K562 (cell line): Measurements from ENCODE around the gene AMBP. TPM values are rescaled to one million over a fixed set of nuclear protein-coding genes. Genes with fewer than 3 reads are reported as not detected.

Experiments used
- ATAC-seq: fragments of 200-7000 bp; cut with Tn5 transposase; 3 replicates; pipeline ENCODE4 v1.9.1; 2020; ENCODE audit warnings: moderate library complexity
- BruUV-seq: library from RNA; stranded (reverse); fragments of 400-500 nt; replicated peaks from 2 replicates; lab custom pipeline; 2021; lab: Mats Ljungman, UMichigan
- CTCF ChIA-PET: fragments of 300-600 bp; formaldehyde crosslinking; extraction: SDS; loops from one replicate; lab custom pipeline; 2021; ENCODE audit warnings: low intra/inter-chr PET ratio; lab: Yijun Ruan, JAX
- POLR2A ChIA-PET: fragments of 300-600, 350-650 bp; sonication (Branson Sonifier 250); formaldehyde crosslinking; extraction: SDS; loops from one replicate; lab custom pipeline; 2021; ENCODE audit warnings: antibody characterized with exemption, inconsistent platforms; lab: Yijun Ruan, JAX
- DNase-seq, 4 experiments: peaks; one replicate each; pipeline versions ENCODE4 v3.0.0 to v3.0.0-alpha.2; 2011 to 2018; ENCODE audit warnings: low spot score in 3 of 4, mixed read lengths in 3 of 4; ENCODE audit errors: extremely low read depth in 1 of 4
- FAIRE-seq: peaks from 2 replicates; lab custom pipeline; 2011; peaks lifted over from hg19 to GRCh38; lab: Jason Lieb, UNC
- H2AFZ ChIP-seq: 2 replicates; pipeline ENCODE4 v1.6.0; 2011; ENCODE audit warnings: low read depth, low read length, control low read depth, inconsistent platforms
- H3K27ac ChIP-seq: fragments of 200-600 bp; 3 replicates; pipeline ENCODE4 v1.8.0; 2011; ENCODE audit warnings: low read depth, mild to moderate bottlenecking, control low read depth, inconsistent platforms, low read length, moderate library complexity, mixed read lengths; ENCODE audit errors: extremely low read depth
- H3K27me3 ChIP-seq, 2 experiments: fragments of 300-600 bp in 1 of 2; 2 replicates in 1 of 2; 3 replicates in 1 of 2; pipeline versions ENCODE4 v1.6.0 to v1.8.0; 2011; ENCODE audit warnings: inconsistent platforms in 2 of 2, low read length in 2 of 2, mild to moderate bottlenecking in 1 of 2, mixed read lengths in 1 of 2, moderate library complexity in 1 of 2; ENCODE audit not compliant: control insufficient read depth in 2 of 2, insufficient read depth in 2 of 2
- H3K36me3 ChIP-seq: fragments of 300-600 bp; 3 replicates; pipeline ENCODE4 v1.8.0; 2011; ENCODE audit warnings: mild to moderate bottlenecking, low read length, inconsistent platforms; ENCODE audit not compliant: control insufficient read depth, insufficient read depth
- H3K4me1 ChIP-seq, 2 experiments: fragments of 200-600 bp in 1 of 2; replicated peaks in 1 of 2; 2 replicates in 1 of 2; 3 replicates in 1 of 2; pipeline versions ENCODE4 v1.5.1 to v1.8.0; 2011; ENCODE audit warnings: inconsistent platforms in 2 of 2, low read length in 2 of 2, mild to moderate bottlenecking in 1 of 2, mixed read lengths in 1 of 2, moderate library complexity in 1 of 2; ENCODE audit not compliant: control insufficient read depth in 2 of 2, insufficient read depth in 2 of 2
- H3K4me2 ChIP-seq: 2 replicates; pipeline ENCODE4 v1.6.1; 2011; ENCODE audit warnings: low read length, control low read depth, inconsistent platforms, mixed read lengths; ENCODE audit not compliant: insufficient read depth
- H3K4me3 ChIP-seq: fragments of 200-600 bp; sonication (generic), shearing (Covaris generic); 2 replicates; pipeline ENCODE4 v1.5.1; 2016; ENCODE audit warnings: control low read depth, inconsistent platforms
- H3K79me2 ChIP-seq: fragments of 200-600 bp; 3 replicates; pipeline ENCODE4 v1.8.0; 2011; ENCODE audit warnings: low read length, inconsistent platforms; ENCODE audit not compliant: control insufficient read depth, insufficient read depth
- H3K9ac ChIP-seq, 2 experiments: 2 replicates each; pipeline versions ENCODE4 v1.6.0 to v1.6.1; 2011; ENCODE audit warnings: low read depth in 2 of 2, low read length in 2 of 2, control low read depth in 1 of 2, inconsistent platforms in 1 of 2, mild to moderate bottlenecking in 1 of 2, mixed read lengths in 1 of 2; ENCODE audit not compliant: insufficient read depth in 1 of 2
- H3K9me1 ChIP-seq: one replicate; pipeline ENCODE4 v1.6.0; 2011; ENCODE audit warnings: inconsistent platforms, mild to moderate bottlenecking, low read length, moderate library complexity; ENCODE audit not compliant: control insufficient read depth, insufficient read depth
- H3K9me3 ChIP-seq: replicated peaks from 2 replicates; pipeline ENCODE4 v1.5.1; 2011; ENCODE audit warnings: low read depth, low read length, inconsistent platforms; ENCODE audit not compliant: control insufficient read depth, insufficient read depth
- H4K20me1 ChIP-seq: replicated peaks from 2 replicates; pipeline ENCODE4 v1.6.1; 2011; ENCODE audit warnings: low read length, inconsistent platforms, mixed read lengths; ENCODE audit not compliant: control insufficient read depth, insufficient read depth
- BHLHE40 ChIP-seq: IDR thresholded peaks from 2 replicates; pipeline ENCODE4 v1.6.1; 2011; ENCODE audit warnings: low read length, improper control_type of control experiment
- CBX2 ChIP-seq: fragments of 200-600 bp; sonication (generic); IDR thresholded peaks from one replicate; pipeline ENCODE4 v1.6.1; 2012; ENCODE audit warnings: mild to moderate bottlenecking, low read length, inconsistent platforms; ENCODE audit not compliant: insufficient read depth, poor library complexity, severe bottlenecking
- FUS ChIP-seq: fragments of 200-400 bp; formaldehyde crosslinking; optimal IDR thresholded peaks from 2 replicates; pipeline ENCODE3; 2017; ENCODE audit warnings: low read depth, low read length
- ID3 ChIP-seq, 2 experiments: fragments of 250-450 bp in 1 of 2; fragments of 450-650 bp in 1 of 2; sonication (Bioruptor Pico) in 1 of 2; IDR thresholded peaks; 2 replicates each; pipeline versions ENCODE4 v1.6.1 to v1.8.0; 2016 to 2021; ENCODE audit warnings: mild to moderate bottlenecking in 2 of 2, moderate library complexity in 2 of 2, missing compliant biosample characterization in 1 of 2, missing genetic modification characterization in 1 of 2
- NCOR1 ChIP-seq: fragments of 450-650 bp; IDR thresholded peaks from 2 replicates; pipeline ENCODE4 v1.6.1; 2016; ENCODE audit warnings: mild to moderate bottlenecking, moderate library complexity
- TEAD2 ChIP-seq: fragments of 450-650 bp; IDR thresholded peaks from 2 replicates; pipeline ENCODE4 v1.6.1; 2016; ENCODE audit warnings: missing genetic modification characterization, control low read depth, missing compliant biosample characterization
- XRCC3 ChIP-seq: fragments of 450-650 bp; IDR thresholded peaks from 2 replicates; pipeline ENCODE4 v1.6.1; 2017; ENCODE audit warnings: mild to moderate bottlenecking, moderate library complexity
- ZNF398 ChIP-seq: fragments of 250-450 bp; sonication (Bioruptor Pico); IDR thresholded peaks from 2 replicates; pipeline ENCODE4 v1.8.0; 2021; ENCODE audit warnings: moderate library complexity, mild to moderate bottlenecking, inconsistent platforms
- WGBS: fragments of 100-300 bp; shearing (Covaris generic); methylation state at CpG from one replicate; pipeline ENCODE4 v1.1.6; 2016; ENCODE audit warnings: low coverage, mixed read lengths; ENCODE audit not compliant: insufficient coverage; ENCODE audit errors: missing lambda C conversion rate; 5-methylcytosine and 5-hydroxymethylcytosine counted together
- in situ Hi-C: fragments of 300-500 bp; cut with MboI; formaldehyde crosslinking; loops from 4 replicates; pipeline ENCODE4 v1.15.0; 2018; ENCODE audit warnings: inconsistent platforms, mixed read lengths
- intact Hi-C: fragments of 100-400 bp; cut with micrococcal nuclease; formaldehyde crosslinking; loops from 2 replicates; pipeline ENCODE4 v1.14.2; 2022
- polyA plus RNA-seq, 8 experiments: library from polyadenylated mRNA; depleted of rRNA in 4 of 8; stranded (reverse) in 5 of 8; unstranded in 3 of 8; fragments of >200 nt; fragmentation: Nextera tagmentation in 2 of 8; fragmentation: Illumina TruSeq in 1 of 8; extraction: Ambion mirVana in 2 of 8; extraction: Trizol in 1 of 8; gene quantifications; 2 replicates each; pipeline versions ENCODE4 v1.2.1 to v1.2.3, GENCODE V29; 2011 to 2014; ENCODE audit warnings: inconsistent platforms in 1 of 8, missing spikeins in 1 of 8
- total RNA-seq, 7 experiments: library from RNA; depleted of rRNA in 6 of 7; stranded (reverse); fragments of >200 nt in 6 of 7; fragmentation: Illumina TruSeq in 2 of 7; extraction: Trizol in 2 of 7; gene quantifications; 2 replicates each; pipeline versions ENCODE4 v1.2.1 to v1.2.3, GENCODE V29; 2011 to 2021; ENCODE audit warnings: low replicate concordance in 1 of 7

The AMBP gene
- total and polyA plus RNA-seq, 9 of the 15 experiments (the other 6 are each of a cell fraction or from before 2014, with no cell fraction given) = 1.3 TPM; not detected in 8

GRCh38 chr9:114031948-114032840 lies 45.9 kb downstream of the AMBP start:
- Histone ChIP-seq H3K9me1 (peaks cover 7% of the 10 kb centered on the region), H3K36me3 (peaks cover 4% of the 10 kb centered on the region; the same call in 1 of the 3 replicates), H3K27me3 (no peaks in the 10 kb centered on the region), H3K79me2 (no peaks in the 10 kb centered on the region), H3K27ac (no peak overlapping the region), H3K9ac (no peak overlapping the region), H3K4me1 (peaks cover 0 to 3% of the 10 kb centered on the region in 2 experiments; a peak in 2 of 5 replicates), H4K20me1 (peaks cover 3% of the 10 kb centered on the region; the same call in 1 of the 2 replicates), H3K9me3 (no peaks in the 10 kb centered on the region), H2AFZ (no peak overlapping the region), H3K4me2 (no peak overlapping the region), H3K4me3 (no peak overlapping the region)
- in situ Hi-C loops = no loop called here
- ChIA-PET CTCF (interaction anchor here (0.7 to 1.7 kb wide), 2 partner anchors 13 to 350 kb away, joined by 5 read pairs; no protein-coding TSS in a partner anchor), POLR2A (no interaction called here)
- DNase-seq (no peak), FAIRE-seq (no peak), ATAC-seq (no peak)
- 66% methylated on average over 17 of the region's 19 CpGs for WGBS
- intact Hi-C loops = loop anchor here (5.0 kb wide), 2 partner anchors 225 to 295 kb away; no protein-coding TSS in a partner anchor
- BruUV-seq = no TSS peak
- no peak for TF ChIP-seq ID3 (CRISPR knock-in tag; IDR thresholded peaks at IDR 0.05)
- no peak for TF ChIP-seq ID3 (tag; IDR thresholded peaks at IDR 0.05)
- TF ChIP-seq ZNF398 (CRISPR knock-in tag) = no peak
- no peak for TF ChIP-seq FUS
- TF ChIP-seq NCOR1 = no peak
- no peak for TF ChIP-seq TEAD2 (tag)
- TF ChIP-seq BHLHE40 = no peak
- TF ChIP-seq XRCC3 = no peak
- no peak for TF ChIP-seq CBX2
